ENCODE results near the gene CLCN6. TPM values are rescaled to one million over a fixed set of nuclear protein-coding genes. Genes with fewer than 3 reads are reported as not detected.

Gene CLCN6
- polyA plus RNA-seq, 1 experiment: 6.1 TPM

DNA sequence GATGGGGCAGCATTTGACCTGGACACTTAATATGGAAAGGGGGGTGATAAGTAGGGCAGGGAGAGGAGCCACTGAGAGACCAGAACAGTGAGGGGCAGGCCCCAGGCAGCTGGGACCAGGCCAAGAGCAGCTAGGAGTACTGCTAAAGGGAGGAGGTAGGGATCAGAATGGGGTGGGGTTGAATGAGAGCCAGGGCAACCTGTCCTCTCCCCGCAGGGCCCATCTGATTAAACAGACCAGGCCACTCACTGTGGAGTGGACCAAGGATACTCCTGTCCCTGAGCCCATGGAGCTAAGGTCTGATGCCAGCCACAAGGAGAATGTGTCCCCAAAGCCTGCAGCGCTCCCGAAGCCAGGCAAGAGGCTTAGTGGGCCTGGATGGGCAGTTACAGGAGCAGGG is 41.9 kb upstream of the CLCN6 start:
- no peaks in the 10 kb centered on the region for H3K36me3 ChIP-seq (ENCODE audit: control insufficient read depth, insufficient read depth, low read length)
- ChIA-PET POLR2A (no interaction called here), CTCF (interaction anchor here (1.0 kb wide), 1 partner anchor 11 kb away, joined by 3 read pairs; no protein-coding TSS in a partner anchor)
- TF ChIP-seq, protein P1, sequence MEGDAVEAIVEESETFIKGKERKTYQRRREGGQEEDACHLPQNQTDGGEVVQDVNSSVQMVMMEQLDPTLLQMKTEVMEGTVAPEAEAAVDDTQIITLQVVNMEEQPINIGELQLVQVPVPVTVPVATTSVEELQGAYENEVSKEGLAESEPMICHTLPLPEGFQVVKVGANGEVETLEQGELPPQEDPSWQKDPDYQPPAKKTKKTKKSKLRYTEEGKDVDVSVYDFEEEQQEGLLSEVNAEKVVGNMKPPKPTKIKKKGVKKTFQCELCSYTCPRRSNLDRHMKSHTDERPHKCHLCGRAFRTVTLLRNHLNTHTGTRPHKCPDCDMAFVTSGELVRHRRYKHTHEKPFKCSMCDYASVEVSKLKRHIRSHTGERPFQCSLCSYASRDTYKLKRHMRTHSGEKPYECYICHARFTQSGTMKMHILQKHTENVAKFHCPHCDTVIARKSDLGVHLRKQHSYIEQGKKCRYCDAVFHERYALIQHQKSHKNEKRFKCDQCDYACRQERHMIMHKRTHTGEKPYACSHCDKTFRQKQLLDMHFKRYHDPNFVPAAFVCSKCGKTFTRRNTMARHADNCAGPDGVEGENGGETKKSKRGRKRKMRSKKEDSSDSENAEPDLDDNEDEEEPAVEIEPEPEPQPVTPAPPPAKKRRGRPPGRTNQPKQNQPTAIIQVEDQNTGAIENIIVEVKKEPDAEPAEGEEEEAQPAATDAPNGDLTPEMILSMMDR (IDR thresholded peaks at IDR 0.05; ENCODE audit: insufficient read depth, low read depth, low read length): no peak
- H3K4me3 ChIP-seq (ENCODE audit: low read depth, low read length): no peak overlapping the region
- peaks cover 10% of the 10 kb centered on the region for H3K27me3 ChIP-seq (ENCODE audit: control insufficient read depth, insufficient read depth, low read length)
- DNase-seq (ENCODE audit: low read depth): no peak

DNA sequence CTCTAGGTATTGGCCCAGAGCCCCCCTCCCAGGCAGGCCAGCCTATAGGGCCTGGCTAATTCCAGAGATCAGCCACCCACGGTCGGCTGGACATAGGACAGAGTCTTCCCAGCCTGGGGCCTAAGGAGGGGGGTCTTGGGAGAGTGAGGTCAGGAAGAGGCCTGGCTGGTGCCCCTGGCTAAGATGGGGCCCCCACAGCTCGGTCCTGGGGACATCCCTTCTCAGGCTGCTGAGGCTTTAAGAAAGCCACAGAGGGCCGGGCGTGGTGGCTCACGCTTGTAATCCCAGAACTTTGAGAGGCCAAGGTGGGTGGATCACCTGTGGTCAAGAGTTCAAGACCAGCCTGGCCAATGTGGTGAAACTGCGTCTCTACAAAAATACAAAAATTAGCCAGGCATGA is 41.5 kb upstream of the CLCN6 start:
- Histone ChIP-seq H3K27me3 (ENCODE audit: control insufficient read depth, insufficient read depth, low read length) (peaks cover 10% of the 10 kb centered on the region), H3K36me3 (ENCODE audit: control insufficient read depth, insufficient read depth, low read length) (no peaks in the 10 kb centered on the region), H3K4me3 (ENCODE audit: low read depth, low read length) (no peak overlapping the region)
- no peak for DNase-seq (ENCODE audit: low read depth)
- ChIA-PET CTCF (interaction anchor here (1.5 kb wide), 1 partner anchor 8 kb away, joined by 4 read pairs; no protein-coding TSS in a partner anchor), POLR2A (no interaction called here)
- TF ChIP-seq, protein P1 (IDR thresholded peaks at IDR 0.05; ENCODE audit: insufficient read depth, low read depth, low read length): no peak

DNA sequence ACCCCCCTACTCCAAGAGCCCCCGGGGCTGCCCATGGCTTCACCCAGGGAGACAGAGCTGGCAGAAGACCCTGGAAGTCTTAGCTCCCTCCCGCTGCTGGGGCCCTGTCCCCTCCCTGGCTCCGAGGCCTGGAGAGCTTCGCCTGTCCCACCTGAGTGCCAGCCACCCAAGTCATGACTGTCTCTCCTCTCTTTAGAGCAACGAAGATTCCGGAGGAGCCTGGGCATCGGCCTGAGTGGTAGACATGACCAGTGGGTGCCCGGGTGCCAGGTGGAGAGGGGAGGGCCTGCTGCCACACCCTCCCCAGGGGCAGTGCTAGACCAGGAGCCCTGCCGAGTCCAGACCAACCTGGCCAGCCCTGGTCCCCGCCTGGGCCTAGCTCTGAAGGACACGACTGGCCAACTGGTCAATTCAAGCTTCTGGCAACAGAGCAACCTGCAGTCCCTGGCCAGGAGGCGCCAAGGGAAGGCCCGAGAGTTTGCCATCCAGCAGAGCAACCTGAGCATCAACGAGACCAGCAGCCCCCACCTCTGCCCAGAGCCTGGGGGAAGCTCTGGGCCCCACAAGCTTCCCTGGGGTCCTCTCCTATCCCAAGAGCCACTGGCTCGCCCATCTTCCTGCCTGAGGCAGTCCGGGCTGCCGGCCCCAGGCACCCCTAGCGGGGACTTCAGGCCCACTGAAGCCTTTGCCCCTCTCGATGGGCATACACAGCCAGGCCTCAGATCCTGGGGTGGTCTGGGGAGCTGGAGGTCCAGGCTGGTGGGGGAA is 40.1 kb upstream of the CLCN6 start:
- Histone ChIP-seq H3K27me3 (ENCODE audit: control insufficient read depth, insufficient read depth, low read length) (peaks cover 10% of the 10 kb centered on the region), H3K4me3 (ENCODE audit: low read depth, low read length) (no peak overlapping the region), H3K36me3 (ENCODE audit: control insufficient read depth, insufficient read depth, low read length) (no peaks in the 10 kb centered on the region)
- DNase-seq (ENCODE audit: low read depth): no peak
- CTCF ChIA-PET: interaction anchor here (1.5 kb wide), 1 partner anchor 10 kb away, joined by 4 read pairs; no protein-coding TSS in a partner anchor
- TF ChIP-seq, protein P1 (IDR thresholded peaks at IDR 0.05; ENCODE audit: insufficient read depth, low read depth, low read length): no peak
- POLR2A ChIA-PET: no interaction called here

DNA sequence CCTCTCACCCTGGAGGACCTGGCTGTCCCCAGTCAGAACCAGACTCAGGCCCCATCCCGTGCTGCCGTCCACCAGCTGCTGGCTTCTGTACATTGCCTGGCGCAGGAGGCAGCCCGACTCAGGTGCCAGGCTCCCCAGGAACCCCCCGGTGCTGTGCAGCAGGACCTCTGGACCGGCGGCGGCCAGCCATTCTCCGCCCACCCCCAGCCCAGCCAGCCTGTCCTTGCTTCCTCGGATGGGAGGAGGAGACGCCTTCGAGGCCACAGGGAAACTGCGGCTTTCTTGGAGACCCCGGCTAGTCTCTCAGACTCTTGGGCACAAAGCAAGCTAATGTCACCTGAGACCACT is 39.6 kb upstream of the CLCN6 start:
- CTCF ChIA-PET: no interaction called here

DNA sequence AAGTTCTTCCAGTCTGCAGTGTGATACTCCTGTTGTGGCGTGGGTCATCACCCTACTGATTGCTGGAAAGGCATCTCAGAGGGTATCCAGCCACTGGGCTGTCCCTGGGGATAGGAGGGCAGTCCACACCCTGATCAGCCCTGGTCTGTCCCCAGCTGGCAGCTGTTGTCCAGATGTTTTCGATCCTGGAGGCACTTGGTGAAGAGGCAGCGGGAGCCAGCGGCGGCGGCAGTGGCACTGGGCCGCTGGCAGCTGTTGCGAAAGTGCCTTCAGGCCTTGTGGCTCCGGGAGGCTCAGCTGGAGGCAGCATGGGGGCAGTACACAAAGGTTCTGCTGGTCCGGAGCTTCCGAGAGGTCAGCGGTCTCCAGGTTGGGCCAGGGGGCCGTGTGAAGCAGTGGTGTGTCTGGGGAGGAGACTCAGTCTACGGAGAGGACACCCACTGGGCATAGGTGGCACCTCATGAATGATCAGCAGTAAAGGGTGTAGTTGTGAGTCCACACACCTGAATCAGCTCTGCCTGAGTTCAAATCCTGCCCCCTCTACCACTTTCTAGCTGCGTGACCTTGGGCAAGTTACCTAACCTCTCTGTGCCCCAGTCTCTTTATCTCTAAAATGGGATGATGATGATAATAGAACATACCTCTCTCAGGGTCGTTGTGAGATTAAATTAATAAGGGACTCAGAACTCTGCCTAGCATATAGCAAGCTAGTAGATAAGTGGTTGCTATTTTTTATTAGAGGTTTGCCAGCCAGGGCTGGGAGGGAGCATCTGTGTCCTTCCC is 37.9 kb upstream of the CLCN6 start:
- Histone ChIP-seq H3K4me3 (ENCODE audit: low read depth, low read length) (no peak overlapping the region), H3K27me3 (ENCODE audit: control insufficient read depth, insufficient read depth, low read length) (peaks cover 4% of the 10 kb centered on the region), H3K36me3 (ENCODE audit: control insufficient read depth, insufficient read depth, low read length) (no peaks in the 10 kb centered on the region)
- ChIA-PET CTCF (interaction anchor here (0.9 kb wide), 1 partner anchor 51 kb away, joined by 3 read pairs; no protein-coding TSS in a partner anchor), POLR2A (no interaction called here)
- no peak for DNase-seq (ENCODE audit: low read depth)
- TF ChIP-seq, protein P1 (IDR thresholded peaks at IDR 0.05; ENCODE audit: insufficient read depth, low read depth, low read length): no peak

More for the DNA sequence above, 39.6 kb upstream of the CLCN6 start:
- TF ChIP-seq, protein P1 (IDR thresholded peaks at IDR 0.05; ENCODE audit: insufficient read depth, low read depth, low read length): no peak
- POLR2A ChIA-PET: no interaction called here
- Histone ChIP-seq H3K27me3 (ENCODE audit: control insufficient read depth, insufficient read depth, low read length) (peaks cover 9% of the 10 kb centered on the region), H3K36me3 (ENCODE audit: control insufficient read depth, insufficient read depth, low read length) (no peaks in the 10 kb centered on the region), H3K4me3 (ENCODE audit: low read depth, low read length) (no peak overlapping the region)
- no peak for DNase-seq (ENCODE audit: low read depth)
